ENCODE measurements around the gene ACTG1.

The ACTG1 gene

DNA sequence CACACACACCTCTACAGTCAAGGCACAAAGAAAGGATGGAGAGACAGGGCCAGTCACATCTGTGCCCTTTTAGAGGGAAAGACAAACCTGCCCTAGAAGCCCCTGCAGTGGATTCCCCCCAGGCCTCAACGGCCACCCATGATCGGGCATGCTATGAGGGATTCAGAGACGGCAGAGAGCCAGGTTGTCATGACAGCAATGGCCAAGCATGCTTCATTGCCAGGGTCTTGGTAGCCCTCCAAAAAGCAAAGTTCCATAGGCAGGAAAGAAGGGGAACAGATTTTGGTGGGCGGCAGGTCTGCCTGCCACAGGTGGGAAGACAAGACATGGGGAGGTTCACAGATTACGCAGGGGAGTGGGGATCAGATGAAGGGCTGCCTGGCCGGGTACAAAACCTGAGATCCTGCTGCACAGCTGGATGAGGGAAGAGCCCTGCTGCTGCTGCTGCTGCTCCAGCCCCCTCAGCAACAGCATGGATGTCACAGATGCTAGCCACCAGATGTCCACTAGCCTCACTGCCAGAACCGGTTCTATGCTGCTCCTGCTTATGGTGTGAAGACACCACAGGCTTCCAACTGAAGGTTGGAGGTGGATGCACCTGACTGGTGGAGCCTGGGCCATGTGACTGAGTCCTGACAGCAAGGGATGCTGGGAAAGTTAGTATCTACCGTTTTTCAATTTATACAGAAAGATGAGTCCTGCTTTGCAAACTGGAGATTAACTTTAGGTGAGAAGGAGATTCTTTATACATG, 17.8 kb downstream of the ACTG1 start:
- Histone ChIP-seq H4K91ac (ENCODE audit: low read depth, low read length, poor library complexity) (no peak overlapping the region), H3K4me3 (ENCODE audit: low read length in 2 of 2) (no peak overlapping the region), H3K79me1 (ENCODE audit: low read depth, low read length) (peaks cover 2% of the 10 kb centered on the region), H2BK12ac (ENCODE audit: low read length) (no peak overlapping the region), H3K14ac (ENCODE audit: low read length) (no peak overlapping the region), H3K36me3 (replicated peaks in 1 of 2; ENCODE audit: control insufficient read depth in 2 of 2, insufficient read depth in 2 of 2, low read length in 2 of 2) (no peaks in the 10 kb centered on the region), H3K18ac (ENCODE audit: low read length) (no peak overlapping the region), H2AFZ (ENCODE audit: low read length) (peak overlapping the region; percentile 64), H2AK5ac (ENCODE audit: low read depth, low read length) (no peak overlapping the region), H2BK15ac (ENCODE audit: low read length) (no peak overlapping the region), H2BK5ac (ENCODE audit: low read length) (no peak overlapping the region), H3K9me3 (replicated peaks in 1 of 2; ENCODE audit: control insufficient read depth in 2 of 2, insufficient read depth in 1 of 2, low read depth in 1 of 2, low read length in 2 of 2) (no peaks in the 10 kb centered on the region), H3K4ac (ENCODE audit: low read length) (no peak overlapping the region), H3K4me1 (ENCODE audit: control insufficient read depth in 2 of 2, insufficient read depth in 1 of 2, low read depth in 1 of 2, low read length in 2 of 2) (peaks cover 10 to 19% of the 10 kb centered on the region in 2 donors), H4K8ac (ENCODE audit: low read depth, low read length) (no peak overlapping the region), H3K4me2 (ENCODE audit: insufficient read depth, low read length, poor library complexity, severe bottlenecking) (no peak overlapping the region), H3K23ac (ENCODE audit: low read depth, low read length, poor library complexity) (no peak overlapping the region), H2BK120ac (ENCODE audit: low read depth, low read length) (no peak overlapping the region), H3K9ac (ENCODE audit: low read depth, low read length, poor library complexity) (no peak overlapping the region), H3K27me3 (ENCODE audit: control insufficient read depth in 3 of 3, insufficient read depth in 3 of 3, low read depth in 1 of 3, low read length in 3 of 3) (no peaks in the 10 kb centered on the region), H3K27ac (replicated peaks; ENCODE audit: low read length) (no peak overlapping the region)
- no CpG with 5 or more reads among the region's 8 CpGs for WGBS, 2 donors (ENCODE audit: extremely low coverage in 2 of 2, insufficient read length in 2 of 2, insufficient replicate concordance in 1 of 2)
- DNase-seq (ENCODE audit: low spot score): no peak

DNA sequence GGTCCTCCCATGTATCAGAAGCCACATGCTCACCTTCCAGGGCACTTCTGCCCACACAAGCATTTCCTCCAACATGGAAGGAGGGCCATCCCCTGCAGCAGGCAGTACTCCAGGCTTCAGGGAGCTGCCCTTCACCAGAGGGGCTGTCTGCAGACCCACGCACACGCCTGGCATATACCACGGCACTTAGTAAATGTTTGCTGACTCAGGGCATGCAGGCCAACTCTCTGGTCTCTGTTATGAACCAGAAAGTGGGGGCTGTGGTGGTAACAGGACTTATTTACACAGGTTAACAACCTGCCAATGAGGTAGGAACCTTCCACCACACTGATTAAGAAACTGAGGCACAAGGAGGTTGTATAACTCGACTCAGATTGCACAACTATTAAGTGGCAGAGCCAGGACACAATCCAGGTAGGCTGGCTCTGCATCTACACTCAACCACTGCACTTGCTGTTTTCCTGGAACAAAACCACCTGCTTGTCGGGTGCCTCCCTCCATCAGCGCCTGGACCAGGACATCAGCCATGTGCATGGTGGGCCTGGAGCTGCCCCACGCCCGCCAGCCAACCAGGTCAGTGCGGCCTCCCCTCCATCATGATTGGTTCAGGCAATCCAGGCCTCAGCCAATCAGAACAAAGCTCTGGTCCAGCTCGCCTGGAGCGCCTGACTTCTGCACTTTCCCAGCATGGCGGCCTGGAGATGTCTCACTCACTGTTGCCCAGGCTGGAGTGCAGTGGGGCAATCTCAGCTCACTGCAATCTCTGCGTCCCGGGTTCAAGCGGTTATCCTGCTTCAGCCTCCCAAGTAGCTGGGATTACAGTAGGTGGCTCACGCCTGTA, 19.2 kb downstream of the ACTG1 start:
- no peak for DNase-seq (ENCODE audit: low spot score)
- no peak overlapping the region for H4K8ac ChIP-seq (ENCODE audit: low read depth, low read length)
- H3K18ac ChIP-seq (ENCODE audit: low read length): peak overlapping the region; percentile 5
- no peak overlapping the region for H2AK5ac ChIP-seq (ENCODE audit: low read depth, low read length)
- H2AFZ ChIP-seq (ENCODE audit: low read length): no peak overlapping the region
- no peak overlapping the region for H2BK120ac ChIP-seq (ENCODE audit: low read depth, low read length)
- no peak overlapping the region for H3K14ac ChIP-seq (ENCODE audit: low read length)
- H2BK15ac ChIP-seq (ENCODE audit: low read length): no peak overlapping the region
- no peak overlapping the region for H3K9ac ChIP-seq (ENCODE audit: low read depth, low read length, poor library complexity)
- peaks cover 16 to 31% of the 10 kb centered on the region in 2 donors for H3K4me1 ChIP-seq (ENCODE audit: control insufficient read depth in 2 of 2, insufficient read depth in 1 of 2, low read depth in 1 of 2, low read length in 2 of 2)
- H3K4me2 ChIP-seq (ENCODE audit: insufficient read depth, low read length, poor library complexity, severe bottlenecking): no peak overlapping the region
- no peaks in the 10 kb centered on the region for H3K36me3 ChIP-seq (replicated peaks in 1 of 2; ENCODE audit: control insufficient read depth in 2 of 2, insufficient read depth in 2 of 2, low read length in 2 of 2)
- H2BK5ac ChIP-seq (ENCODE audit: low read length): no peak overlapping the region
- H3K23ac ChIP-seq (ENCODE audit: low read depth, low read length, poor library complexity): peak overlapping the region; percentile 44
- WGBS, 2 donors (ENCODE audit: extremely low coverage in 2 of 2, insufficient read length in 2 of 2, insufficient replicate concordance in 1 of 2): no CpG with 5 or more reads among the region's 16 CpGs
- H3K27ac ChIP-seq (replicated peaks; ENCODE audit: low read length): no peak overlapping the region
- peaks cover 2% of the 10 kb centered on the region for H3K79me1 ChIP-seq (ENCODE audit: low read depth, low read length)
- H3K9me3 ChIP-seq (replicated peaks in 1 of 2; ENCODE audit: control insufficient read depth in 2 of 2, insufficient read depth in 1 of 2, low read depth in 1 of 2, low read length in 2 of 2): no peaks in the 10 kb centered on the region
- peak overlapping the region; percentile 48 for H4K91ac ChIP-seq (ENCODE audit: low read depth, low read length, poor library complexity)
- no peak overlapping the region for H3K4ac ChIP-seq (ENCODE audit: low read length)
- no peak overlapping the region for H2BK12ac ChIP-seq (ENCODE audit: low read length)
- H3K27me3 ChIP-seq (ENCODE audit: control insufficient read depth in 3 of 3, insufficient read depth in 3 of 3, low read depth in 1 of 3, low read length in 3 of 3): no peaks in the 10 kb centered on the region
- H3K4me3 ChIP-seq (ENCODE audit: low read length in 2 of 2): no peak overlapping the region

DNA sequence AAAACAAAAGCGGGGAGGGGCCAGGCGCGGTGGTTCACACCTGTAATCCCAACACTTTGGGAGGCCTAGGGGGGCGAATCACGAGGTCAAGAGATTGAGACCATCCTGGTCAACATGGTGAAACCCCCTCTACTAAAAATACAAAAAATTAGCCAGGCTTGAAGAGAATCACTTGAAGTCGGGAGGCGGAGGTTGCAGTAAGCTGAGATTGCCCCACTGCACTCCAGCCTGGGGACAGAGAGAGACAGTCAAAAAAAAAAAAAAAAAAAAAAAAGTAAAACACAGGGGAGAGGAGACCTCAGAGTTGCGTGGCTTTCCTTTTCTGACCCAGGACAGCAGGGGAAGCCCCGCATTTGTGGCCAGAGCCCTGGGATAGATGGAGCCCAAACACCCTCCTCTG, 19.9 kb downstream of the ACTG1 start:
- no peak for DNase-seq (ENCODE audit: low spot score)
- H3K4me2 ChIP-seq (ENCODE audit: insufficient read depth, low read length, poor library complexity, severe bottlenecking): no peak overlapping the region
- H3K9me3 ChIP-seq (replicated peaks in 1 of 2; ENCODE audit: control insufficient read depth in 2 of 2, insufficient read depth in 1 of 2, low read depth in 1 of 2, low read length in 2 of 2): no peaks in the 10 kb centered on the region
- H3K79me1 ChIP-seq (ENCODE audit: low read depth, low read length): peaks cover 2% of the 10 kb centered on the region
- no peak overlapping the region for H2AFZ ChIP-seq (ENCODE audit: low read length)
- no peak overlapping the region for H3K14ac ChIP-seq (ENCODE audit: low read length)
- no peak overlapping the region for H3K18ac ChIP-seq (ENCODE audit: low read length)
- H3K36me3 ChIP-seq (replicated peaks in 1 of 2; ENCODE audit: control insufficient read depth in 2 of 2, insufficient read depth in 2 of 2, low read length in 2 of 2): no peaks in the 10 kb centered on the region
- no peak overlapping the region for H3K27ac ChIP-seq (replicated peaks; ENCODE audit: low read length)
- H3K9ac ChIP-seq (ENCODE audit: low read depth, low read length, poor library complexity): no peak overlapping the region
- H3K4ac ChIP-seq (ENCODE audit: low read length): no peak overlapping the region
- H2BK12ac ChIP-seq (ENCODE audit: low read length): no peak overlapping the region
- H3K4me1 ChIP-seq (ENCODE audit: control insufficient read depth in 2 of 2, insufficient read depth in 1 of 2, low read depth in 1 of 2, low read length in 2 of 2): peaks cover 16 to 31% of the 10 kb centered on the region in 2 donors
- no peak overlapping the region for H3K4me3 ChIP-seq (ENCODE audit: low read length in 2 of 2)
- H3K23ac ChIP-seq (ENCODE audit: low read depth, low read length, poor library complexity): no peak overlapping the region
- no peak overlapping the region for H4K91ac ChIP-seq (ENCODE audit: low read depth, low read length, poor library complexity)
- no peak overlapping the region for H2BK5ac ChIP-seq (ENCODE audit: low read length)
- no peak overlapping the region for H2BK120ac ChIP-seq (ENCODE audit: low read depth, low read length)
- no CpG with 5 or more reads among the region's 9 CpGs for WGBS, 2 donors (ENCODE audit: extremely low coverage in 2 of 2, insufficient read length in 2 of 2, insufficient replicate concordance in 1 of 2)
- no peak overlapping the region for H2AK5ac ChIP-seq (ENCODE audit: low read depth, low read length)
- H4K8ac ChIP-seq (ENCODE audit: low read depth, low read length): no peak overlapping the region
- H3K27me3 ChIP-seq (ENCODE audit: control insufficient read depth in 3 of 3, insufficient read depth in 3 of 3, low read depth in 1 of 3, low read length in 3 of 3): no peaks in the 10 kb centered on the region
- H2BK15ac ChIP-seq (ENCODE audit: low read length): no peak overlapping the region

DNA sequence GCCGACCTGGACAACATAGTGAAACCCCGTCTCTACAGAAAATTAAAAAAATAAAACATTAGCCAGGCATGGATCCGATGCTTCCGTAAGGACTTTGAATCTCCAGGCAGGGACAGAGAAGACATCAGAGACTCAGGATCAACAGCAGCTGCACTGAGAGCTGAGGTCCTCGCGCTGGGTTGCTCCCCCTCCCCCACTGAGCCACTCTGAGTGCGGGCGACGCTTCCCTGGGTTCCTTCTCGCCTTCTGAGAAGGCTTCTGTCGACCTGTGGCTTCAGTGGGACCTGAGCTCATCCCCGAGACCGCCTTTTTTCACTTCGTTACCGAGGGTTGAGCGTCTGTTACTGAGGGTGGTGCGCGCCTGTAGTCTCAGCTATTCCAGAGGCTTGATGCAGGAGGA, 20.4 kb downstream of the ACTG1 start:
- Histone ChIP-seq H3K79me1 (ENCODE audit: low read depth, low read length) (peaks cover 2% of the 10 kb centered on the region), H3K4ac (ENCODE audit: low read length) (no peak overlapping the region), H2AK5ac (ENCODE audit: low read depth, low read length) (peak overlapping the region; percentile 32), H4K8ac (ENCODE audit: low read depth, low read length) (no peak overlapping the region), H3K27me3 (ENCODE audit: control insufficient read depth in 3 of 3, insufficient read depth in 3 of 3, low read depth in 1 of 3, low read length in 3 of 3) (no peaks in the 10 kb centered on the region), H3K14ac (ENCODE audit: low read length) (no peak overlapping the region), H3K23ac (ENCODE audit: low read depth, low read length, poor library complexity) (no peak overlapping the region), H2BK120ac (ENCODE audit: low read depth, low read length) (no peak overlapping the region), H3K9me3 (replicated peaks in 1 of 2; ENCODE audit: control insufficient read depth in 2 of 2, insufficient read depth in 1 of 2, low read depth in 1 of 2, low read length in 2 of 2) (no peaks in the 10 kb centered on the region), H3K27ac (replicated peaks; ENCODE audit: low read length) (no peak overlapping the region), H3K9ac (ENCODE audit: low read depth, low read length, poor library complexity) (no peak overlapping the region), H3K18ac (ENCODE audit: low read length) (no peak overlapping the region), H3K4me3 (ENCODE audit: low read length in 2 of 2) (no peak overlapping the region), H2AFZ (ENCODE audit: low read length) (no peak overlapping the region), H2BK12ac (ENCODE audit: low read length) (no peak overlapping the region), H3K4me2 (ENCODE audit: insufficient read depth, low read length, poor library complexity, severe bottlenecking) (no peak overlapping the region), H3K4me1 (ENCODE audit: control insufficient read depth in 2 of 2, insufficient read depth in 1 of 2, low read depth in 1 of 2, low read length in 2 of 2) (peaks cover 20 to 31% of the 10 kb centered on the region in 2 donors), H2BK15ac (ENCODE audit: low read length) (no peak overlapping the region), H3K36me3 (replicated peaks in 1 of 2; ENCODE audit: control insufficient read depth in 2 of 2, insufficient read depth in 2 of 2, low read length in 2 of 2) (no peaks in the 10 kb centered on the region), H4K91ac (ENCODE audit: low read depth, low read length, poor library complexity) (no peak overlapping the region), H2BK5ac (ENCODE audit: low read length) (no peak overlapping the region)
- WGBS, 2 donors (ENCODE audit: extremely low coverage in 2 of 2, insufficient read length in 2 of 2, insufficient replicate concordance in 1 of 2): no CpG with 5 or more reads among the region's 18 CpGs
- DNase-seq (ENCODE audit: low spot score): no peak

Measured in neuronal stem cell (in vitro differentiated cells).